ENCODE measurements around the gene CHRNA10. TPM values are rescaled to one million over a fixed set of nuclear protein-coding genes. Genes with fewer than 3 reads are reported as not detected.

Gene CHRNA10
- total RNA-seq, 1 experiment from 2014 or later = 2.1 TPM

GRCh38 chr11:3639841-3640240 lies 31.3 kb downstream of the CHRNA10 start:
- Histone ChIP-seq H3K9me3 (ENCODE audit: low read depth, low read length, poor library complexity, severe bottlenecking) (no peaks in the 10 kb centered on the region), H3K36me3 (ENCODE audit: insufficient read depth, low read length, poor library complexity, severe bottlenecking) (no peaks in the 10 kb centered on the region), H3K27ac (ENCODE audit: low read depth, low read length, poor library complexity, severe bottlenecking) (no peak overlapping the region), H3K27me3 (replicated peaks; ENCODE audit: insufficient read depth, low read depth, low read length, poor library complexity) (no peaks in the 10 kb centered on the region), H3K4me1 (ENCODE audit: insufficient read depth, low read length, poor library complexity, severe bottlenecking) (no peaks in the 10 kb centered on the region), H3K4me3 (ENCODE audit: low read depth, low read length, poor library complexity, severe bottlenecking) (no peak overlapping the region)
- no peak for DNase-seq (ENCODE audit: low spot score)
- intact Hi-C loops (cut with micrococcal nuclease; ENCODE audit: unreplicated experiment) = no loop called here
- BruUV-seq (replicated peaks) = no TSS peak
- CTCF ChIA-PET = no interaction called here
- POLR2A ChIA-PET (ENCODE audit: low non-redundant PET) = no interaction called here
- TF ChIP-seq EZH2 (IDR thresholded peaks at IDR 0.05; ENCODE audit: borderline replicate concordance, low read depth, low read length, poor library complexity, severe bottlenecking) (no peak), CTCF (conservative IDR thresholded peaks at IDR 0.05; ENCODE audit: low read depth, low read length) (no peak)

GRCh38 chr11:3638513-3638912 lies 32.7 kb downstream of the CHRNA10 start:
- DNase-seq (ENCODE audit: low spot score) = no peak
- TF ChIP-seq EZH2 (IDR thresholded peaks at IDR 0.05; ENCODE audit: borderline replicate concordance, low read depth, low read length, poor library complexity, severe bottlenecking) (no peak), CTCF (conservative IDR thresholded peaks at IDR 0.05; ENCODE audit: low read depth, low read length) (no peak)
- no peaks in the 10 kb centered on the region for H3K36me3 ChIP-seq (ENCODE audit: insufficient read depth, low read length, poor library complexity, severe bottlenecking)
- POLR2A ChIA-PET (ENCODE audit: low non-redundant PET) = no interaction called here
- H3K4me3 ChIP-seq (ENCODE audit: low read depth, low read length, poor library complexity, severe bottlenecking) = no peak overlapping the region
- no peaks in the 10 kb centered on the region for H3K27me3 ChIP-seq (replicated peaks; ENCODE audit: insufficient read depth, low read depth, low read length, poor library complexity)
- CTCF ChIA-PET = no interaction called here
- no peak overlapping the region for H3K27ac ChIP-seq (ENCODE audit: low read depth, low read length, poor library complexity, severe bottlenecking)
- BruUV-seq (replicated peaks) = no TSS peak
- no peaks in the 10 kb centered on the region for H3K4me1 ChIP-seq (ENCODE audit: insufficient read depth, low read length, poor library complexity, severe bottlenecking)
- no peaks in the 10 kb centered on the region for H3K9me3 ChIP-seq (ENCODE audit: low read depth, low read length, poor library complexity, severe bottlenecking)
- intact Hi-C loops (cut with micrococcal nuclease; ENCODE audit: unreplicated experiment) = no loop called here

DNA sequence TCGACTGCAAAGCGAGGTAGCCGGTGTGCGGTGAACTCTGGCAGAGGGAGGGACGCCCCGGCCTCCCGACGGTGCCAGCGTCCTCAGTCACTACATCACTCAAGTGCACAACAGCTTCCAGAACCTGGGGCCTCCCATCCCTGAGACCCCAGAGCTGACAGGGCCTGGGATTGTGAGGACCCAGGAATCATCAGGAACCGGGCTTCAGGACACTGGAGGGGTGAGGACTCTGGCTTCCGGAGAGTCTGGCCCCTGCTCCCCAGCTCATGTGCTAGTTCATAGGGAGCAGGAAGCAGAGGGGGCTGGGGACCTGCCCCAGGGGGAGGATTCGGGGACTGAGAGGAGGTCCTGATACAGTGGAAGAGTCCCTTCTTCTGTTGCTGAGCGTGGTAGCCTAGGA lies 34.0 kb downstream of the CHRNA10 start:
- no TSS peak for BruUV-seq (replicated peaks)
- TF ChIP-seq CTCF (conservative IDR thresholded peaks at IDR 0.05; ENCODE audit: low read depth, low read length) (no peak), EZH2 (IDR thresholded peaks at IDR 0.05; ENCODE audit: borderline replicate concordance, low read depth, low read length, poor library complexity, severe bottlenecking) (no peak)
- H3K27ac ChIP-seq (ENCODE audit: low read depth, low read length, poor library complexity, severe bottlenecking) = no peak overlapping the region
- no peaks in the 10 kb centered on the region for H3K9me3 ChIP-seq (ENCODE audit: low read depth, low read length, poor library complexity, severe bottlenecking)
- ChIA-PET CTCF (no interaction called here), POLR2A (ENCODE audit: low non-redundant PET) (no interaction called here)
- H3K4me3 ChIP-seq (ENCODE audit: low read depth, low read length, poor library complexity, severe bottlenecking) = no peak overlapping the region
- no peaks in the 10 kb centered on the region for H3K4me1 ChIP-seq (ENCODE audit: insufficient read depth, low read length, poor library complexity, severe bottlenecking)
- no peak for DNase-seq (ENCODE audit: low spot score)
- intact Hi-C loops (cut with micrococcal nuclease; ENCODE audit: unreplicated experiment) = no loop called here
- no peaks in the 10 kb centered on the region for H3K36me3 ChIP-seq (ENCODE audit: insufficient read depth, low read length, poor library complexity, severe bottlenecking)
- no peaks in the 10 kb centered on the region for H3K27me3 ChIP-seq (replicated peaks; ENCODE audit: insufficient read depth, low read depth, low read length, poor library complexity)
